HCT116 (cell line): ENCODE measurements around the gene THUMPD3. TPM values are rescaled to one million over a fixed set of nuclear protein-coding genes. Genes with fewer than 3 reads are reported as not detected.

Experiments used
- ATAC-seq: fragments of 200-7000 bp; cut with Tn5 transposase; 2 replicates; pipeline ENCODE4 v1.9.1; 2020; ENCODE audit warnings: mild to moderate bottlenecking, moderate library complexity
- BruUV-seq: library from RNA; stranded (reverse); fragments of 400-500 nt; replicated peaks from 2 replicates; lab custom pipeline; 2021; lab: Mats Ljungman, UMichigan
- CTCF ChIA-PET: fragments of 300-600 bp; sonication (Branson Sonifier 250); formaldehyde crosslinking; loops from one replicate; lab custom pipeline; 2021; ENCODE audit warnings: antibody characterized with exemption; lab: Charles Lee
- POLR2A ChIA-PET: fragments of 300-600, 350-600 bp; sonication (Branson Sonifier 250); formaldehyde crosslinking; loops from one replicate; lab custom pipeline; 2021; ENCODE audit warnings: antibody characterized with exemption; lab: Charles Lee
- RAD21 ChIA-PET, 2 experiments: fragments of 300-600 bp; sonication (Branson Sonifier 250); formaldehyde crosslinking; loops; one replicate each; lab custom pipeline; 2023; ENCODE audit warnings: low total read pairs in 2 of 2; ENCODE audit not compliant: uncharacterized antibody in 2 of 2, unreplicated experiment in 2 of 2, low non-redundant PET in 1 of 2; lab: Charles Lee
- DNase-seq: peaks from one replicate; pipeline ENCODE4 v3.0.0-alpha.2; 2010; ENCODE audit warnings: low read depth, low spot score
- H2AFZ ChIP-seq: fragments of 200-600 bp; shearing (Covaris generic), sonication (generic); 2 replicates; pipeline ENCODE4 v1.6.1; 2017; ENCODE audit warnings: low read depth, mixed run types, mixed read lengths, antibody characterized with exemption, low read length; ENCODE audit not compliant: poor library complexity, severe bottlenecking
- H3K27ac ChIP-seq: 2 replicates; pipeline ENCODE4 v1.5.1; 2012; ENCODE audit warnings: low read depth, low read length
- H3K27me3 ChIP-seq: fragments of 200-600 bp; sonication (generic); 2 replicates; pipeline ENCODE4 v1.6.1; 2016; ENCODE audit warnings: mixed run types, low read length, mixed read lengths; ENCODE audit not compliant: insufficient read depth
- H3K36me3 ChIP-seq, 2 experiments: fragments of 200-500 bp in 1 of 2; fragments of 200-600 bp in 1 of 2; sonication (Bioruptor generic) in 1 of 2; sonication (generic) in 1 of 2; 2 replicates each; pipeline versions ENCODE4 v1.5.1 to v1.6.1; 2014 to 2016; ENCODE audit warnings: low read length in 2 of 2, inconsistent platforms in 1 of 2, mixed read lengths in 1 of 2, mixed run types in 1 of 2; ENCODE audit not compliant: insufficient read depth in 2 of 2, control insufficient read depth in 1 of 2
- H3K4me1 ChIP-seq, 2 experiments: fragments of 200-600 bp in 1 of 2; sonication (generic) in 1 of 2; 2 replicates each; pipeline versions ENCODE4 v1.5.1 to v1.6.1; 2012 to 2017; ENCODE audit warnings: low read length in 2 of 2, inconsistent platforms in 1 of 2, mild to moderate bottlenecking in 1 of 2, mixed read lengths in 1 of 2, mixed run types in 1 of 2, moderate library complexity in 1 of 2; ENCODE audit not compliant: insufficient read depth in 2 of 2, control insufficient read depth in 1 of 2
- H3K4me2 ChIP-seq: fragments of 200-600 bp; sonication (generic); 2 replicates; pipeline ENCODE4 v1.6.1; 2017; ENCODE audit warnings: mixed run types, low read length, mixed read lengths
- H3K4me3 ChIP-seq, 2 experiments: fragments of 200-600 bp in 1 of 2; sonication (generic) in 1 of 2; replicated peaks in 1 of 2; 2 replicates each; pipeline ENCODE4 v1.5.1; 2011 to 2016; ENCODE audit warnings: low read length in 2 of 2, control low read depth in 1 of 2, low read depth in 1 of 2, mild to moderate bottlenecking in 1 of 2, mixed read lengths in 1 of 2, mixed run types in 1 of 2
- H3K79me2 ChIP-seq: fragments of 200-600 bp; sonication (generic); 2 replicates; pipeline ENCODE4 v1.6.1; 2017; ENCODE audit warnings: mild to moderate bottlenecking, mixed run types, low read length, moderate library complexity, mixed read lengths; ENCODE audit not compliant: insufficient read depth
- H3K9ac ChIP-seq: fragments of 200-600 bp; sonication (generic); 2 replicates; pipeline ENCODE4 v1.6.1; 2016; ENCODE audit warnings: low read length, mixed read lengths
- H3K9me2 ChIP-seq: fragments of 200-600 bp; sonication (generic), shearing (Covaris generic); 2 replicates; pipeline ENCODE4 v1.6.1; 2017; ENCODE audit warnings: mixed run types, mild to moderate bottlenecking, moderate library complexity; ENCODE audit not compliant: insufficient read depth
- H3K9me3 ChIP-seq, 2 experiments: fragments of 200-500 bp in 1 of 2; fragments of 200-600 bp in 1 of 2; sonication (Bioruptor generic) in 1 of 2; sonication (generic) in 1 of 2; 2 replicates each; pipeline ENCODE4 v1.6.1; 2014 to 2017; ENCODE audit warnings: low read length in 2 of 2, mixed read lengths in 2 of 2, inconsistent platforms in 1 of 2, low read depth in 1 of 2, mild to moderate bottlenecking in 1 of 2, mixed run types in 1 of 2, moderate library complexity in 1 of 2; ENCODE audit not compliant: control insufficient read depth in 1 of 2, insufficient read depth in 1 of 2
- H4K20me1 ChIP-seq: fragments of 200-600 bp; sonication (generic), shearing (Covaris generic); 2 replicates; pipeline ENCODE4 v1.6.1; 2017; ENCODE audit warnings: mixed run types, mild to moderate bottlenecking, moderate library complexity; ENCODE audit not compliant: insufficient read depth
- CBX3 ChIP-seq: IDR thresholded peaks from 2 replicates; pipeline ENCODE4 v1.6.1; 2012; ENCODE audit warnings: low read depth
- EZH2phosphoT487 ChIP-seq: fragments of 200-600 bp; IDR thresholded peaks from 2 replicates; pipeline ENCODE4 v1.6.1; 2018; ENCODE audit warnings: antibody characterized with exemption, borderline replicate concordance
- JUND ChIP-seq: IDR thresholded peaks from 2 replicates; pipeline ENCODE4 v1.6.1; 2012
- MAX ChIP-seq: IDR thresholded peaks from 2 replicates; pipeline ENCODE4 v1.6.1; 2012
- POLR2AphosphoS5 ChIP-seq: IDR thresholded peaks from 2 replicates; pipeline ENCODE4 v1.6.1; 2011; ENCODE audit warnings: mild to moderate bottlenecking, low read depth, low read length, moderate library complexity
- SRF ChIP-seq: IDR thresholded peaks from 2 replicates; pipeline ENCODE4 v1.6.1; 2012; ENCODE audit warnings: low read depth
- ZBTB33 ChIP-seq: IDR thresholded peaks from 2 replicates; pipeline ENCODE4 v1.6.1; 2011; ENCODE audit warnings: mild to moderate bottlenecking, low read length, moderate library complexity; ENCODE audit not compliant: insufficient replicate concordance; ENCODE audit errors: extremely low read depth
- intact Hi-C: fragments of 100-400 bp; cut with micrococcal nuclease; formaldehyde crosslinking; loops from 2 replicates; pipeline ENCODE4 v1.10.0; 2022
- total RNA-seq: library from RNA; stranded (reverse); gene quantifications from one replicate; pipeline ENCODE4 v1.2.1, GENCODE V29; 2021; ENCODE audit not compliant: unreplicated experiment

The THUMPD3 gene
- total RNA-seq, 1 experiment from 2014 or later: 79.5 TPM

- TF ChIP-seq SRF: 0 out of 2 replicates have a peak, but pooled peaks have one; percentile 22
- 0 out of 2 replicates have a peak, but pooled peaks have one; percentile 27 for TF ChIP-seq POLR2AphosphoS5
- TF ChIP-seq JUND: no peak
- no peaks in the 10 kb centered on the region for H3K27me3 ChIP-seq
- POLR2A ChIA-PET: interaction anchor here (1.2 to 2.4 kb wide), 2 partner anchors 11 kb away, joined by 8 to 13 read pairs; partner anchors contain the start of gene SETD5
- no peaks in the 10 kb centered on the region for H3K9me3 ChIP-seq
- H3K4me2 ChIP-seq: no peak overlapping the region
- no peaks in the 10 kb centered on the region for H3K4me1 ChIP-seq
- DNase-seq (no peak), ATAC-seq (no peak)
- H3K4me3 ChIP-seq: no peak overlapping the region
- no TSS peak for BruUV-seq
- intact Hi-C loops: loop anchor here (5.0 kb wide), 1 partner anchor 37 kb away; no protein-coding TSS in a partner anchor
- H3K9ac ChIP-seq: no peak overlapping the region
- H4K20me1 ChIP-seq: peaks cover 3% of the 10 kb centered on the region; the same call in 1 of the 2 replicates
- CTCF ChIA-PET: no interaction called here
- RAD21 ChIA-PET: no interaction called here
- no peak overlapping the region for H3K27ac ChIP-seq
- peaks cover 37 to 66% of the 10 kb centered on the region in 2 experiments for H3K36me3 ChIP-seq
- no peaks in the 10 kb centered on the region for H3K9me2 ChIP-seq
- no peak overlapping the region for H2AFZ ChIP-seq
- peaks cover 53% of the 10 kb centered on the region for H3K79me2 ChIP-seq
Measured at GRCh38 chr3:9385187-9386077, 22.6 kb downstream of the THUMPD3 start.

- intact Hi-C loops: loop anchor here (5.0 kb wide), 1 partner anchor 36 kb away; no protein-coding TSS in a partner anchor
- H4K20me1 ChIP-seq: peaks cover 3% of the 10 kb centered on the region; the same call in 1 of the 2 replicates
- H3K9me3 ChIP-seq: no peaks in the 10 kb centered on the region
- peaks cover 32 to 69% of the 10 kb centered on the region in 2 experiments for H3K36me3 ChIP-seq
- no peaks in the 10 kb centered on the region for H3K9me2 ChIP-seq
- H3K27me3 ChIP-seq: no peaks in the 10 kb centered on the region
- H3K79me2 ChIP-seq: peaks cover 54% of the 10 kb centered on the region
- no peak overlapping the region for H3K4me2 ChIP-seq
- BruUV-seq: no TSS peak
- ChIA-PET POLR2A (interaction anchor here (1.2 kb wide), 1 partner anchor 11 kb away, joined by 8 read pairs; the partner anchor contains the start of gene SETD5), CTCF (no interaction called here), RAD21 (no interaction called here)
- no peak overlapping the region for H3K27ac ChIP-seq
- DNase-seq (no peak), ATAC-seq (no peak)
- H3K9ac ChIP-seq: no peak overlapping the region
- H2AFZ ChIP-seq: no peak overlapping the region
- H3K4me3 ChIP-seq: no peak overlapping the region
- no peaks in the 10 kb centered on the region for H3K4me1 ChIP-seq
- TF ChIP-seq MAX: no peak
- no peak for TF ChIP-seq ZBTB33
- TF ChIP-seq POLR2AphosphoS5: peak; percentile 11; the same call in 1 of the 2 replicates
- TF ChIP-seq EZH2phosphoT487: no peak
- TF ChIP-seq CBX3: no peak
Measured at GRCh38 chr3:9386078-9386459, 23.2 kb downstream of the THUMPD3 start.
